HG02588 (cell line): ENCODE data around the gene CTXND1.

Experiments used
- ATAC-seq: cut with Tn5 transposase; IDR thresholded peaks from one replicate; pipeline ENCODE4 v1.9.1; 2021; ENCODE audit warnings: mild to moderate bottlenecking, moderate library complexity; ENCODE audit not compliant: unreplicated experiment

CTXND1 gene

GRCh38 chr15:80183306-80183705 lies 68.7 kb downstream of the CTXND1 start:
- no peak for ATAC-seq

GRCh38 chr15:80182611-80183261 lies 69.3 kb downstream of the CTXND1 start:
- ATAC-seq, result no peak

GRCh38 chr15:80180986-80181385 lies 71.0 kb downstream of the CTXND1 start:
- ATAC-seq, result no peak

- no peak for ATAC-seq
Measured at GRCh38 chr15:80180468-80180867, 71.5 kb downstream of the CTXND1 start.

- no peak for ATAC-seq
Measured at GRCh38 chr15:80179935-80180334, 72.1 kb downstream of the CTXND1 start.

GRCh38 chr15:80179025-80179759 lies 72.8 kb downstream of the CTXND1 start:
- no peak for ATAC-seq

- ATAC-seq, result no peak
Measured at GRCh38 chr15:80177156-80177555, 74.9 kb downstream of the CTXND1 start.

GRCh38 chr15:80176443-80176842 lies 75.6 kb downstream of the CTXND1 start:
- no peak for ATAC-seq

- ATAC-seq, result no peak
Measured at GRCh38 chr15:80175436-80175835, 76.6 kb downstream of the CTXND1 start.

GRCh38 chr15:80174017-80174746 lies 77.8 kb downstream of the CTXND1 start:
- no peak for ATAC-seq

- ATAC-seq, result no peak
Measured at GRCh38 chr15:80173022-80173759, 78.8 kb downstream of the CTXND1 start.

GRCh38 chr15:80172401-80172800 lies 79.6 kb downstream of the CTXND1 start:
- ATAC-seq, result no peak

GRCh38 chr15:80171787-80172186 lies 80.2 kb downstream of the CTXND1 start:
- ATAC-seq, result no peak

GRCh38 chr15:80170596-80170995 lies 81.4 kb downstream of the CTXND1 start:
- ATAC-seq, result no peak

- no peak for ATAC-seq
Measured at GRCh38 chr15:80169768-80170357, 82.2 kb downstream of the CTXND1 start.

GRCh38 chr15:80168421-80168820 lies 83.6 kb downstream of the CTXND1 start:
- ATAC-seq, result no peak

GRCh38 chr15:80167936-80168335 lies 84.1 kb downstream of the CTXND1 start:
- ATAC-seq, result no peak

GRCh38 chr15:80163897-80164296 lies 88.1 kb downstream of the CTXND1 start:
- ATAC-seq, result no peak

- no peak for ATAC-seq
Measured at GRCh38 chr15:80163217-80163616, 88.8 kb downstream of the CTXND1 start.

- no peak for ATAC-seq
Measured at GRCh38 chr15:80162059-80162554, 89.9 kb downstream of the CTXND1 start.
